ENCODE data around the gene CCDC92.

CCDC92 gene

DNA sequence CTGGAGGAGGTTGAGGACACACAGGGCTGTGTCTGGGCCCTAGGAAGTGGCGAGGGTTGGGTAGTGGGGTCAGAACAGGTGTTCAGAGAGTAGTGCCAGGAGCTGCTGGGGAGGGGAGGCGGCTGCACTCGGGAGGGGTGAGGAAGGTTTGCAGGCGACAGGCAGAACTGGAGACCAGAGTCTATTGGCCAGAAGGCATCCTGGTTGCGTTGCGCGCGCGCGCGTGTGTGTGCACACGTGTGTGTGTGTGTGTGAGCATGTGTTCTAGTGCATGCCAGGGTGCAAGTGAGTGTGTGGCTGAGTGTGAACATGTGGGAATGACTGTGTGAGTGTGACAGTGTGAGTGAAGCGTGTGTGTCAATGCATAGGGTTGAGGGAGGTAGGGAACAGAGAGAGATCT lies 86.4 kb downstream of the CCDC92 start:
- DNase-seq: no peak
